OCI-LY1 (cell line): ENCODE data around the gene TOX2.

Experiments used
- H2AFZ ChIP-seq: fragments of 200-600 bp; sonication (generic), shearing (Covaris generic); 2 replicates; pipeline ENCODE4 v1.6.0; 2014; ENCODE audit warnings: antibody characterized with exemption, mild to moderate bottlenecking, low read length
- H3F3A ChIP-seq: fragments of 200-600 bp; sonication (generic), shearing (Covaris generic); 2 replicates; pipeline ENCODE4 v1.6.0; 2014; ENCODE audit warnings: mild to moderate bottlenecking, antibody characterized with exemption, low read length, moderate library complexity; ENCODE audit not compliant: insufficient read depth
- H3K27ac ChIP-seq: fragments of 200-600 bp; sonication (generic); 2 replicates; pipeline ENCODE4 v1.5.1; 2014; ENCODE audit warnings: low read length, mixed run types, mild to moderate bottlenecking, low read depth; ENCODE audit not compliant: poor library complexity, severe bottlenecking
- H3K27me3 ChIP-seq: fragments of 200-600 bp; sonication (generic); 2 replicates; pipeline ENCODE4 v1.6.0; 2014; ENCODE audit warnings: antibody characterized with exemption, mild to moderate bottlenecking, low read length, moderate library complexity; ENCODE audit not compliant: insufficient read depth
- H3K36me3 ChIP-seq: fragments of 200-600 bp; sonication (generic); 2 replicates; pipeline ENCODE4 v1.6.1; 2014; ENCODE audit warnings: mild to moderate bottlenecking, antibody characterized with exemption, low read length, moderate library complexity, mixed read lengths; ENCODE audit not compliant: insufficient read depth
- H3K4me1 ChIP-seq: fragments of 200-600 bp; sonication (generic); 2 replicates; pipeline ENCODE4 v1.5.1; 2014; ENCODE audit warnings: mild to moderate bottlenecking, low read length, moderate library complexity; ENCODE audit not compliant: insufficient read depth, severe bottlenecking
- H3K4me2 ChIP-seq: fragments of 200-600 bp; sonication (generic), shearing (Covaris generic); 2 replicates; pipeline ENCODE4 v1.6.1; 2014; ENCODE audit warnings: low read length
- H3K4me3 ChIP-seq: fragments of 200-600 bp; sonication (generic); 2 replicates; pipeline ENCODE4 v1.5.1; 2014; ENCODE audit warnings: low read length, low read depth, mild to moderate bottlenecking, mixed read lengths; ENCODE audit not compliant: poor library complexity, severe bottlenecking
- H3K79me2 ChIP-seq: fragments of 200-600 bp; shearing (Covaris generic); 2 replicates; pipeline ENCODE4 v1.6.1; 2016; ENCODE audit warnings: mixed run types, low read length, mixed read lengths; ENCODE audit not compliant: insufficient read depth
- H3K9ac ChIP-seq: fragments of 200-600 bp; sonication (generic), shearing (Covaris generic); 2 replicates; pipeline ENCODE4 v1.6.1; 2014; ENCODE audit warnings: mild to moderate bottlenecking, low read length, mixed read lengths
- H3K9me2 ChIP-seq: fragments of 200-600 bp; sonication (generic), shearing (Covaris generic); 2 replicates; pipeline ENCODE4 v1.6.1; 2014; ENCODE audit warnings: low read depth, mild to moderate bottlenecking, low read length, mixed read lengths
- H3K9me3 ChIP-seq: fragments of 200-600 bp; shearing (Covaris generic); 2 replicates; pipeline ENCODE4 v1.6.1; 2014; ENCODE audit warnings: low read length, mixed read lengths
- H4K20me1 ChIP-seq: fragments of 200-600 bp; sonication (generic), shearing (Covaris generic); 2 replicates; pipeline ENCODE4 v1.6.0; 2016; ENCODE audit warnings: mild to moderate bottlenecking, low read length; ENCODE audit not compliant: insufficient read depth
- CTCF ChIP-seq: fragments of 200-600 bp; sonication (generic), shearing (Covaris generic); IDR thresholded peaks from 2 replicates; pipeline ENCODE4 v1.5.1; 2017; ENCODE audit warnings: mild to moderate bottlenecking, antibody characterized with exemption, low read length, moderate library complexity, mixed read lengths
- EZH2 ChIP-seq: fragments of 200-600 bp; sonication (generic), shearing (Covaris generic); IDR thresholded peaks from 2 replicates; pipeline ENCODE4 v1.8.0; 2017; ENCODE audit warnings: borderline replicate concordance, mixed run types, mild to moderate bottlenecking, antibody characterized with exemption, low read length, moderate library complexity, mixed read lengths

TOX2 gene

GRCh38 chr20:44111712-44112335 is 197.2 kb downstream of the TOX2 start:
- H3K9ac ChIP-seq: no peak overlapping the region
- H2AFZ ChIP-seq: no peak overlapping the region
- no peaks in the 10 kb centered on the region for H3K36me3 ChIP-seq
- H4K20me1 ChIP-seq: no peaks in the 10 kb centered on the region
- H3K9me3 ChIP-seq: 0 out of 2 replicates have a peak, but pooled peaks cover 3% of the 10 kb centered on the region
- TF ChIP-seq CTCF (no peak), EZH2 (no peak)
- H3K4me3 ChIP-seq: no peak overlapping the region
- peaks cover 5% of the 10 kb centered on the region; the same call in 1 of the 2 replicates for H3K27me3 ChIP-seq
- no peak overlapping the region for H3K27ac ChIP-seq
- H3F3A ChIP-seq: no peaks in the 10 kb centered on the region
- no peaks in the 10 kb centered on the region for H3K9me2 ChIP-seq
- H3K4me2 ChIP-seq: no peak overlapping the region
- no peaks in the 10 kb centered on the region for H3K79me2 ChIP-seq
- no peaks in the 10 kb centered on the region for H3K4me1 ChIP-seq

- Histone ChIP-seq H3K79me2 (no peaks in the 10 kb centered on the region), H3K4me2 (no peak overlapping the region), H3K36me3 (no peaks in the 10 kb centered on the region), H3K27me3 (peaks cover 5% of the 10 kb centered on the region; the same call in 1 of the 2 replicates), H3K9me2 (no peaks in the 10 kb centered on the region), H3F3A (no peaks in the 10 kb centered on the region), H3K4me1 (no peaks in the 10 kb centered on the region), H3K9ac (no peak overlapping the region), H3K9me3 (0 out of 2 replicates have a peak, but pooled peaks cover 3% of the 10 kb centered on the region), H3K27ac (no peak overlapping the region), H4K20me1 (no peaks in the 10 kb centered on the region), H2AFZ (no peak overlapping the region), H3K4me3 (no peak overlapping the region)
- TF ChIP-seq CTCF (no peak), EZH2 (no peak)
These were observed 197.8 kb downstream of the TOX2 start for GRCh38 chr20:44112456-44112855.

DNA sequence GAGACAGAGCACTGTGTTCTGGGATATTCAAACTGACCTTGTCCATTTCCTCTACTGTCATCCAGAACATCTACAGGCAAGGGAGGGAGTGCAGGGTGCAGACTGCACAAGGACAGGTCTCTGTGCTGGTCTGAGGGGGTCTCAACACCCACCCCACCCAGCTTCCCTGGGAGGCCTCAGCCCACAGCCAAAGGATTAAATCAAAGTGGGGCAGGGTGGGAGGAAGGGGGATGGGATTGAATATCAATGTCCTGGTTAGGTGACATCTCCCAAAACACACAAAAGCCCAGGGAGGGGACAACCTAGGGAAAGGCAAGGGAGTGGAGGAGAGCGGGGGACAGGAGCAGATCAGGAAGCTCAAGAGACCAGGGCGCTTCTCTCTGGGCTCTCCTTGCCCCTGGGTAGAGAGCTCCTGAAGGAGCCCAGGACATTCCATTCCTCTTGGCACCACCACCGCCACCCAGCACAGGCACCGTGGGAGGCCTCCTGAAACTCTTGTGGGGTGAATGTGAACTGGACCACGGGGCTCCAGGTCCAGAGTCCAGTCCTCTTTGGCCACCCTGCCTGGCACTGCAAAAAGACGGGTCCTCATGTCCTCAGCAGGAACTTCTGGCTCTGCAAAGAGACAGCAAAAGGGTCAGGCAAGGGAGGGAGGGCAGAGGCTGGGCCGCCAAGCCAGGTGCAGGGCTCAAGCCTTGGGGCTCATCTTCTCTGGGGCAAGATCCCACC is 198.4 kb downstream of the TOX2 start:
- 0 out of 2 replicates have a peak, but pooled peaks cover 1% of the 10 kb centered on the region for H3K9me3 ChIP-seq
- TF ChIP-seq EZH2 (no peak), CTCF (no peak)
- H3K9me2 ChIP-seq: no peaks in the 10 kb centered on the region
- H3F3A ChIP-seq: no peaks in the 10 kb centered on the region
- no peak overlapping the region for H2AFZ ChIP-seq
- no peak overlapping the region for H3K4me3 ChIP-seq
- no peaks in the 10 kb centered on the region for H3K36me3 ChIP-seq
- no peak overlapping the region for H3K4me2 ChIP-seq
- H3K9ac ChIP-seq: no peak overlapping the region
- H3K4me1 ChIP-seq: no peaks in the 10 kb centered on the region
- H4K20me1 ChIP-seq: no peaks in the 10 kb centered on the region
- H3K27me3 ChIP-seq: peaks cover 8% of the 10 kb centered on the region; the same call in 1 of the 2 replicates
- no peak overlapping the region for H3K27ac ChIP-seq
- H3K79me2 ChIP-seq: no peaks in the 10 kb centered on the region
